WTC11 (cell line): ENCODE results near the gene SORCS2. TPM values are rescaled to one million over a fixed set of nuclear protein-coding genes. Genes with fewer than 3 reads are reported as not detected.

ENCODE experiments used
- ATAC-seq: fragments of 200-7000 bp; cut with Tn5 transposase; 2 replicates; pipeline ENCODE4 v1.10.0; 2021; ENCODE audit warnings: mild to moderate bottlenecking, moderate library complexity
- CTCF ChIA-PET: fragments of 300-600 bp; sonication (Branson Sonifier 250); formaldehyde crosslinking; loops from one replicate; lab custom pipeline; 2021; ENCODE audit warnings: antibody characterized with exemption; lab: Charles Lee
- POLR2A ChIA-PET: fragments of 350-600 bp; sonication (Branson Sonifier 250); formaldehyde crosslinking; loops from one replicate; lab custom pipeline; 2021; ENCODE audit warnings: antibody characterized with exemption; lab: Charles Lee
- DNase-seq: peaks from one replicate; pipeline ENCODE4 v3.0.0; 2021; ENCODE audit warnings: low spot score
- H3K27ac Mint-ChIP-seq: 2 replicates; pipeline ENCODE4 v1.8.0; 2021; ENCODE audit warnings: mixed read lengths
- H3K27me3 Mint-ChIP-seq: 2 replicates; pipeline ENCODE4 v1.8.0; 2021; ENCODE audit warnings: low read depth, mild to moderate bottlenecking, moderate library complexity, mixed read lengths
- H3K36me3 Mint-ChIP-seq: 2 replicates; pipeline ENCODE4 v1.8.0; 2021; ENCODE audit warnings: mixed read lengths
- H3K4me1 Mint-ChIP-seq: 2 replicates; pipeline ENCODE4 v1.8.0; 2022; ENCODE audit warnings: mixed read lengths
- H3K4me3 Mint-ChIP-seq: 2 replicates; pipeline ENCODE4 v1.8.0; 2021; ENCODE audit warnings: mild to moderate bottlenecking, moderate library complexity, mixed read lengths
- H3K9me3 Mint-ChIP-seq: 2 replicates; pipeline ENCODE4 v1.8.0; 2021; ENCODE audit warnings: mixed read lengths
- GRHL2 ChIP-seq: fragments of 250-450 bp; sonication (Bioruptor Pico); IDR thresholded peaks from 2 replicates; pipeline ENCODE4 v1.8.0; 2022; ENCODE audit warnings: mild to moderate bottlenecking, moderate library complexity; ENCODE audit not compliant: insufficient replicate concordance, severe bottlenecking
- NFATC4 ChIP-seq: fragments of 250-450 bp; sonication (Bioruptor Pico); IDR thresholded peaks from 2 replicates; pipeline ENCODE4 v1.9.0; 2021; ENCODE audit warnings: mild to moderate bottlenecking
- NFE2L1 ChIP-seq: sonication (generic); formaldehyde crosslinking; IDR thresholded peaks from 2 replicates; pipeline ENCODE4 v1.8.1; 2023; ENCODE audit warnings: missing genetic modification reagents
- PRRX2 ChIP-seq: fragments of 250-450 bp; sonication (Bioruptor Pico); IDR thresholded peaks from 2 replicates; pipeline ENCODE4 v1.8.0; 2021; ENCODE audit warnings: mild to moderate bottlenecking
- SMAD4 ChIP-seq: sonication (generic); formaldehyde crosslinking; IDR thresholded peaks from 2 replicates; pipeline ENCODE4 v1.8.0; 2022; ENCODE audit warnings: mild to moderate bottlenecking, missing genetic modification reagents
- STAT6 ChIP-seq: sonication (generic); formaldehyde crosslinking; conservative IDR thresholded peaks from 2 replicates; pipeline ENCODE4 v1.8.1; 2023; ENCODE audit warnings: mild to moderate bottlenecking, low read depth, missing genetic modification reagents, moderate library complexity
- TP53 ChIP-seq: sonication (generic); formaldehyde crosslinking; IDR thresholded peaks from 2 replicates; pipeline ENCODE4 v1.8.1; 2023; ENCODE audit warnings: mild to moderate bottlenecking, missing genetic modification reagents
- ZBTB21 ChIP-seq: sonication (generic); formaldehyde crosslinking; IDR thresholded peaks from 2 replicates; pipeline ENCODE4 v1.8.1; 2023; ENCODE audit warnings: mild to moderate bottlenecking, missing genetic modification reagents, borderline replicate concordance
- ZNF396 ChIP-seq: fragments of 250-450 bp; sonication (Bioruptor Pico); IDR thresholded peaks from 2 replicates; pipeline ENCODE4 v1.8.0; 2021; ENCODE audit warnings: mild to moderate bottlenecking, moderate library complexity, borderline replicate concordance
- ZNF512 ChIP-seq: sonication (generic); formaldehyde crosslinking; IDR thresholded peaks from 2 replicates; pipeline ENCODE4 v1.8.1; 2022; ENCODE audit warnings: missing genetic modification reagents, borderline replicate concordance
- total RNA-seq: library from RNA; stranded (reverse); gene quantifications from 3 replicates; pipeline ENCODE4 v1.2.3, GENCODE V29; 2021
- TF ChIP-seq, protein P1 (sequence below): sonication (generic); formaldehyde crosslinking; IDR thresholded peaks from 2 replicates; pipeline ENCODE4 v1.8.0; 2022; ENCODE audit warnings: mild to moderate bottlenecking, missing genetic modification reagents
- TF ChIP-seq, protein P2 (sequence below): sonication (generic); formaldehyde crosslinking; IDR thresholded peaks from 2 replicates; pipeline ENCODE4 v1.8.0; 2022; ENCODE audit warnings: mild to moderate bottlenecking, missing genetic modification reagents

The SORCS2 gene
- total RNA-seq, 1 experiment from 2014 or later = 6.6 TPM

GRCh38 chr4:7252051-7252450 is 59.7 kb downstream of the SORCS2 start (continued):
- TF ChIP-seq STAT6 (CRISPR knock-in tag) = no peak

- no peak overlapping the region for H3K4me3 Mint-ChIP-seq
- ChIA-PET CTCF (interaction anchor here (2.2 kb wide), 1 partner anchor 14 kb away, joined by 9 read pairs; no protein-coding TSS in a partner anchor), POLR2A (no interaction called here)
- H3K27me3 Mint-ChIP-seq = no peaks in the 10 kb centered on the region
- no peaks in the 10 kb centered on the region for H3K36me3 Mint-ChIP-seq
- DNase-seq = no peak
- TF ChIP-seq ZNF512 = no peak
- TF ChIP-seq TP53 (CRISPR knock-in tag) = no peak
- no peak for TF ChIP-seq NFE2L1 (CRISPR knock-in tag)
- no peak for TF ChIP-seq NFATC4 (CRISPR knock-in tag)
- no peak for TF ChIP-seq PRRX2
- TF ChIP-seq, protein P1, sequence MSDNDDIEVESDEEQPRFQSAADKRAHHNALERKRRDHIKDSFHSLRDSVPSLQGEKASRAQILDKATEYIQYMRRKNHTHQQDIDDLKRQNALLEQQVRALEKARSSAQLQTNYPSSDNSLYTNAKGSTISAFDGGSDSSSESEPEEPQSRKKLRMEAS (CRISPR knock-in tag) = no peak
- ATAC-seq = no peak
- H3K9me3 Mint-ChIP-seq = peaks cover 8% of the 10 kb centered on the region; the same call in 1 of the 2 replicates
- H3K27ac Mint-ChIP-seq = no peak overlapping the region
- H3K4me1 Mint-ChIP-seq = 0 out of 2 replicates have a peak, but pooled peaks cover 4% of the 10 kb centered on the region
Observed at GRCh38 chr4:7252510-7253340, 60.4 kb downstream of the SORCS2 start.

DNA sequence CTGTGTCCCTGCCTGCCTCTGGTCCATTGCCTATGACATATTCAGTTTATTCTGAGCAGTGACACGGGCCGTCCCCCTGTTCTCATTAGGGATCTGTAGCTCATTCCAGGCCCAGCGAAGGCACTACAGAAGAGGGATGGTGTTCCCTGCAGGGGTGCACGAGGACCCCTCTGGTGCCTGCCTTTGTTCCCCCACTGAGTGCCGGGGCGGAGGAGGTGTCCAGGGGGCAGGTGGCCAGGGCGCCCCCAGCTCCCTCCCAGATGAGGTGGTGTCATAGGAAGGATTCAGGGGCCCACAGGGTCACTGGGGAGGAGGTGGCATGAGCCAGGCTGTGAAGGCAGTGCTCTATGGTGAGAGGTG is 61.0 kb downstream of the SORCS2 start:
- ChIA-PET POLR2A (no interaction called here), CTCF (interaction anchor here (2.2 kb wide), 1 partner anchor 15 kb away, joined by 9 read pairs; no protein-coding TSS in a partner anchor)
- Mint-ChIP-seq H3K36me3 (no peaks in the 10 kb centered on the region), H3K4me1 (0 out of 2 replicates have a peak, but pooled peaks cover 4% of the 10 kb centered on the region), H3K4me3 (no peak overlapping the region), H3K27ac (no peak overlapping the region), H3K27me3 (no peaks in the 10 kb centered on the region), H3K9me3 (peaks cover 8% of the 10 kb centered on the region; the same call in 1 of the 2 replicates)
- ATAC-seq (no peak), DNase-seq (no peak)
- TF ChIP-seq SMAD4 (no peak), ZNF396 (CRISPR knock-in tag) (no peak), ZBTB21 (CRISPR knock-in tag) (no peak)
- TF ChIP-seq, protein P2, sequence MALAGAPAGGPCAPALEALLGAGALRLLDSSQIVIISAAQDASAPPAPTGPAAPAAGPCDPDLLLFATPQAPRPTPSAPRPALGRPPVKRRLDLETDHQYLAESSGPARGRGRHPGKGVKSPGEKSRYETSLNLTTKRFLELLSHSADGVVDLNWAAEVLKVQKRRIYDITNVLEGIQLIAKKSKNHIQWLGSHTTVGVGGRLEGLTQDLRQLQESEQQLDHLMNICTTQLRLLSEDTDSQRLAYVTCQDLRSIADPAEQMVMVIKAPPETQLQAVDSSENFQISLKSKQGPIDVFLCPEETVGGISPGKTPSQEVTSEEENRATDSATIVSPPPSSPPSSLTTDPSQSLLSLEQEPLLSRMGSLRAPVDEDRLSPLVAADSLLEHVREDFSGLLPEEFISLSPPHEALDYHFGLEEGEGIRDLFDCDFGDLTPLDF (CRISPR knock-in tag) = no peak

- TF ChIP-seq GRHL2 (CRISPR knock-in tag) = no peak
- H3K27me3 Mint-ChIP-seq = no peaks in the 10 kb centered on the region
- H3K9me3 Mint-ChIP-seq = peaks cover 4% of the 10 kb centered on the region; the same call in 1 of the 2 replicates
- H3K4me1 Mint-ChIP-seq = 0 out of 2 replicates have a peak, but pooled peaks cover 4% of the 10 kb centered on the region
- no peak for DNase-seq
- H3K4me3 Mint-ChIP-seq = no peak overlapping the region
- ATAC-seq = no peak
- ChIA-PET POLR2A (no interaction called here), CTCF (interaction anchor here (2.2 kb wide), 1 partner anchor 15 kb away, joined by 9 read pairs; no protein-coding TSS in a partner anchor)
- H3K27ac Mint-ChIP-seq = no peak overlapping the region
- H3K36me3 Mint-ChIP-seq = no peaks in the 10 kb centered on the region
Observed at GRCh38 chr4:7253837-7254236, 61.5 kb downstream of the SORCS2 start.
